ENCODE results near the gene ZNF480. TPM values are rescaled to one million over a fixed set of nuclear protein-coding genes. Genes with fewer than 3 reads are reported as not detected.

The ZNF480 gene
- total and polyA plus RNA-seq, 2 donors (not counting 1 experiment from before 2014, with no cell fraction given): 6.7 to 21.8 TPM

- CTCF ChIA-PET: interaction anchor here (0.6 to 1.6 kb wide), 4 partner anchors 10 to 406 kb away, joined by 3 to 4 read pairs (median 4); no protein-coding TSS in a partner anchor
- intact Hi-C loops (cut with micrococcal nuclease): no loop called here
- Histone ChIP-seq H3K4me2 (replicated peaks; ENCODE audit: low read depth, low read length, poor library complexity, severe bottlenecking) (no peak overlapping the region), H3K27me3 (replicated peaks in 1 of 4; ENCODE audit: control extremely low read depth in 1 of 4, control insufficient read depth in 3 of 4, insufficient read depth in 4 of 4, low read length in 3 of 4) (no peaks in the 10 kb centered on the region), H3K9me3 (ENCODE audit: control extremely low read depth in 1 of 3, control insufficient read depth in 2 of 3, insufficient read depth in 1 of 3, low read length in 2 of 3) (peaks cover 3 to 41% (median 3%) of the 10 kb centered on the region in 3 donors), H3K4me3 (ENCODE audit: control extremely low read depth in 1 of 5, extremely low read depth in 1 of 5, insufficient read depth in 1 of 5, low read depth in 2 of 5, low read length in 4 of 5) (no peak overlapping the region), H2AFZ (ENCODE audit: insufficient read depth, low read depth, low read length, poor library complexity, severe bottlenecking) (no peak overlapping the region), H3K27ac (ENCODE audit: low read length in 2 of 2) (no peak overlapping the region), H3K4me1 (ENCODE audit: control insufficient read depth in 2 of 2, insufficient read depth in 2 of 2, low read length in 2 of 2) (no peaks in the 10 kb centered on the region), H4K20me1 (ENCODE audit: control insufficient read depth, insufficient read depth, low read length, poor library complexity, severe bottlenecking) (no peaks in the 10 kb centered on the region), H3K36me3 (replicated peaks in 1 of 2; ENCODE audit: control extremely low read depth in 1 of 2, control insufficient read depth in 1 of 2, extremely low read depth in 1 of 2, insufficient read depth in 2 of 2, low read length in 1 of 2) (no peaks in the 10 kb centered on the region), H3K79me2 (ENCODE audit: control insufficient read depth, insufficient read depth, low read length) (no peaks in the 10 kb centered on the region), H3K9ac (ENCODE audit: low read length) (no peak overlapping the region)
- Mint-ChIP-seq H3K27me3 (no peaks in the 10 kb centered on the region), H3K27ac (no peak overlapping the region), H3K4me3 (no peak overlapping the region), H3K4me1 (no peaks in the 10 kb centered on the region), H3K9me3 (ENCODE audit: insufficient read depth) (no peaks in the 10 kb centered on the region)
- DNase-seq (peak; percentile 61), ATAC-seq (ENCODE audit: low read depth) (peak; percentile 73)
- POLR2A ChIA-PET: no interaction called here
- TF ChIP-seq CTCF (IDR thresholded peaks at IDR 0.05): peak; percentile 57
- TF ChIP-seq EZH2 (IDR thresholded peaks at IDR 0.05; ENCODE audit: borderline replicate concordance, insufficient read depth, low read depth, low read length, poor library complexity, severe bottlenecking): no peak
- 41% methylated on average over 7 of the region's 8 CpGs for WGBS (ENCODE audit: insufficient coverage)
These were observed 46.6 kb downstream of the ZNF480 start for GRCh38 chr19:52343548-52343947.

GRCh38 chr19:52345162-52345561, 48.2 kb downstream of the ZNF480 start:
- no peaks in the 10 kb centered on the region for H3K4me1 ChIP-seq (ENCODE audit: control insufficient read depth in 2 of 2, insufficient read depth in 2 of 2, low read length in 2 of 2)
- no peak overlapping the region for H3K9ac ChIP-seq (ENCODE audit: low read length)
- 94% methylated on average over 5 of the region's 6 CpGs for WGBS (ENCODE audit: insufficient coverage)
- ChIA-PET CTCF (interaction anchor here (0.6 to 1.6 kb wide), 4 partner anchors 8 to 610 kb away, joined by 3 to 4 read pairs (median 3); no protein-coding TSS in a partner anchor), POLR2A (no interaction called here)
- DNase-seq (no peak), ATAC-seq (ENCODE audit: low read depth) (no peak)
- TF ChIP-seq CTCF (IDR thresholded peaks at IDR 0.05) (no peak), EZH2 (IDR thresholded peaks at IDR 0.05; ENCODE audit: borderline replicate concordance, insufficient read depth, low read depth, low read length, poor library complexity, severe bottlenecking) (no peak)
- H2AFZ ChIP-seq (ENCODE audit: insufficient read depth, low read depth, low read length, poor library complexity, severe bottlenecking): no peak overlapping the region
- no peaks in the 10 kb centered on the region for H3K79me2 ChIP-seq (ENCODE audit: control insufficient read depth, insufficient read depth, low read length)
- no peak overlapping the region for H3K27ac ChIP-seq (ENCODE audit: low read length in 2 of 2)
- Mint-ChIP-seq H3K27ac (no peak overlapping the region), H3K4me1 (no peaks in the 10 kb centered on the region), H3K27me3 (no peaks in the 10 kb centered on the region), H3K4me3 (no peak overlapping the region), H3K9me3 (ENCODE audit: insufficient read depth) (no peaks in the 10 kb centered on the region)
- H3K36me3 ChIP-seq (replicated peaks in 1 of 2; ENCODE audit: control extremely low read depth in 1 of 2, control insufficient read depth in 1 of 2, extremely low read depth in 1 of 2, insufficient read depth in 2 of 2, low read length in 1 of 2): peaks cover 0 to 5% of the 10 kb centered on the region in 2 experiments
- no peaks in the 10 kb centered on the region for H3K27me3 ChIP-seq (replicated peaks in 1 of 4; ENCODE audit: control extremely low read depth in 1 of 4, control insufficient read depth in 3 of 4, insufficient read depth in 4 of 4, low read length in 3 of 4)
- H3K9me3 ChIP-seq (ENCODE audit: control extremely low read depth in 1 of 3, control insufficient read depth in 2 of 3, insufficient read depth in 1 of 3, low read length in 2 of 3): peaks cover 3 to 42% (median 3%) of the 10 kb centered on the region in 3 donors
- H4K20me1 ChIP-seq (ENCODE audit: control insufficient read depth, insufficient read depth, low read length, poor library complexity, severe bottlenecking): no peaks in the 10 kb centered on the region
- intact Hi-C loops (cut with micrococcal nuclease): no loop called here
- no peak overlapping the region for H3K4me3 ChIP-seq (ENCODE audit: control extremely low read depth in 1 of 5, extremely low read depth in 1 of 5, insufficient read depth in 1 of 5, low read depth in 2 of 5, low read length in 4 of 5)
- no peak overlapping the region for H3K4me2 ChIP-seq (replicated peaks; ENCODE audit: low read depth, low read length, poor library complexity, severe bottlenecking)

Measured in B cell (primary cell).